Esophagus squamous epithelium (tissue), 5 donors: ENCODE results near the gene BOD1. TPM values are rescaled to one million over a fixed set of nuclear protein-coding genes. Genes with fewer than 3 reads are reported as not detected.

Experiments
- DNase-seq: peaks from one replicate; lab custom pipeline; 2025; lab: John Stamatoyannopoulos, UW
- H3K27ac ChIP-seq, 4 donors: fragments of 200-600 bp; sonication (generic); one replicate each; pipeline ENCODE4 v1.5.1; 2016 to 2019; ENCODE audit warnings: mild to moderate bottlenecking in 1 of 4
- H3K27me3 ChIP-seq, 4 donors: fragments of 200-600 bp; sonication (generic); 1 replicate in 3 of 4; 2 replicates in 1 of 4; pipeline versions ENCODE4 v1.5.1 to v1.6.0; 2017 to 2021; ENCODE audit warnings: antibody characterized with exemption in 1 of 4
- H3K36me3 ChIP-seq, 3 donors: fragments of 200-600 bp; sonication (generic); one replicate each; pipeline ENCODE4 v1.5.1; 2016 to 2019
- H3K4me1 ChIP-seq, 3 donors: fragments of 200-600 bp; sonication (generic); one replicate each; pipeline ENCODE4 v1.5.1; 2017 to 2019
- H3K4me3 ChIP-seq, 4 donors: fragments of 200-600 bp; sonication (generic); 1 replicate in 3 of 4; 2 replicates in 1 of 4; pipeline ENCODE4 v1.5.1; 2016 to 2019; ENCODE audit warnings: mild to moderate bottlenecking in 2 of 4, moderate library complexity in 1 of 4
- H3K9me3 ChIP-seq, 3 donors: fragments of 200-600 bp; sonication (generic); one replicate each; pipeline ENCODE4 v1.5.1; 2016 to 2019
- POLR2A ChIP-seq, 4 donors: fragments of 450-650 bp; IDR thresholded peaks; one replicate each; pipeline ENCODE4 v1.6.1; 2017; ENCODE audit warnings: antibody characterized with exemption in 4 of 4, mild to moderate bottlenecking in 4 of 4, moderate library complexity in 3 of 4
- WGBS, 2 donors: methylation state at CpG; one replicate each; pipeline ENCODE4 v1.1.5; 2018; 5-methylcytosine and 5-hydroxymethylcytosine counted together
- intact Hi-C: fragments of 100-400 bp; cut with DNase I; formaldehyde crosslinking; loops from one replicate; pipeline ENCODE4 v1.15.0; 2022
- total RNA-seq, 4 donors: library from RNA; depleted of rRNA; stranded (reverse); fragments of >200 nt; gene quantifications; one replicate each; pipeline ENCODE4 v1.1.0, GENCODE V29; 2016
- TF ChIP-seq, protein P1 (sequence below), 6 experiments: fragments of 450-650 bp in 4 of 6; fragments of 200-600 bp in 2 of 6; sonication (generic) in 2 of 6; IDR thresholded peaks; one replicate each; pipeline ENCODE4 v1.5.1; 2016 to 2019; ENCODE audit warnings: antibody characterized with exemption in 6 of 6, mild to moderate bottlenecking in 4 of 6, moderate library complexity in 4 of 6
- donor health status: DM: yes; HTN: yes; CAD: no.

Gene BOD1
- total RNA-seq, 4 donors from 2014 or later: 13.8 to 43.1 (median 20.2) TPM

DNA sequence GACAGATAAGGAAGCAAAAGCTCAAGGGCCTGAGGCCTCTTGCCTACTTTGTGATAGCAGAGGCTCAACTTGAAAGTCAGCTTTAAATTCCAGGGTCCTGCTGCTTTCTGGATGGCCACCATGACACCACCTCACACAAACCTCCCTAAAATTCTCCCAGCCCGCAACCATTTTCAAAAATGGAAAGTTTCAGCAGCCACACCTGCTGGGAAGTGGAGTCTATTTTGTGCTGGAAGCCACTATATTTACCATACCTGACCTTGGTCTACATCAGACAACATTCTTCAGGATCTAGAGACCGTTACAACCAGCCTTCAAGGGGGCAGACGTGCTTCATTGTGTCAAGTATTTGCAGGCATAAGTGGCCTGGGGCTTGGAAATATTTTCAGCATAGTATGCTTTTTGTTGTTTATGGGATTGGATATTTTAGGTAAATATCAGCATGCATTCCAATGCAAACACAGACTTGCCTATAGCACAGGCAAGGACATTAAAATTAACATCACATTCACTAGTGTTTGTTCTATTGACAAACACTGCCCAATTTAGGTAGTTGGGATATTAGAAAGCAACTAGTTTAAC lies 50.9 kb downstream of the BOD1 start:
- H3K4me3 ChIP-seq: no peak overlapping the region
- peaks cover 3 to 13% (median 11%) of the 10 kb centered on the region in 3 donors for H3K9me3 ChIP-seq
- TF ChIP-seq, protein P1, sequence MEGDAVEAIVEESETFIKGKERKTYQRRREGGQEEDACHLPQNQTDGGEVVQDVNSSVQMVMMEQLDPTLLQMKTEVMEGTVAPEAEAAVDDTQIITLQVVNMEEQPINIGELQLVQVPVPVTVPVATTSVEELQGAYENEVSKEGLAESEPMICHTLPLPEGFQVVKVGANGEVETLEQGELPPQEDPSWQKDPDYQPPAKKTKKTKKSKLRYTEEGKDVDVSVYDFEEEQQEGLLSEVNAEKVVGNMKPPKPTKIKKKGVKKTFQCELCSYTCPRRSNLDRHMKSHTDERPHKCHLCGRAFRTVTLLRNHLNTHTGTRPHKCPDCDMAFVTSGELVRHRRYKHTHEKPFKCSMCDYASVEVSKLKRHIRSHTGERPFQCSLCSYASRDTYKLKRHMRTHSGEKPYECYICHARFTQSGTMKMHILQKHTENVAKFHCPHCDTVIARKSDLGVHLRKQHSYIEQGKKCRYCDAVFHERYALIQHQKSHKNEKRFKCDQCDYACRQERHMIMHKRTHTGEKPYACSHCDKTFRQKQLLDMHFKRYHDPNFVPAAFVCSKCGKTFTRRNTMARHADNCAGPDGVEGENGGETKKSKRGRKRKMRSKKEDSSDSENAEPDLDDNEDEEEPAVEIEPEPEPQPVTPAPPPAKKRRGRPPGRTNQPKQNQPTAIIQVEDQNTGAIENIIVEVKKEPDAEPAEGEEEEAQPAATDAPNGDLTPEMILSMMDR (IDR thresholded peaks at IDR 0.05): no peak
- no peak for TF ChIP-seq POLR2A (IDR thresholded peaks at IDR 0.05)
- no peak overlapping the region for H3K27ac ChIP-seq
- H3K4me1 ChIP-seq: peaks cover 0 to 45% (median 0%) of the 10 kb centered on the region in 3 donors
- 70 to 76% methylated on average over 3 of the region's 3 CpGs for WGBS, 2 donors
- intact Hi-C loops: no loop called here
- no peak for DNase-seq
- H3K27me3 ChIP-seq: no peaks in the 10 kb centered on the region
- no peaks in the 10 kb centered on the region for H3K36me3 ChIP-seq

DNA sequence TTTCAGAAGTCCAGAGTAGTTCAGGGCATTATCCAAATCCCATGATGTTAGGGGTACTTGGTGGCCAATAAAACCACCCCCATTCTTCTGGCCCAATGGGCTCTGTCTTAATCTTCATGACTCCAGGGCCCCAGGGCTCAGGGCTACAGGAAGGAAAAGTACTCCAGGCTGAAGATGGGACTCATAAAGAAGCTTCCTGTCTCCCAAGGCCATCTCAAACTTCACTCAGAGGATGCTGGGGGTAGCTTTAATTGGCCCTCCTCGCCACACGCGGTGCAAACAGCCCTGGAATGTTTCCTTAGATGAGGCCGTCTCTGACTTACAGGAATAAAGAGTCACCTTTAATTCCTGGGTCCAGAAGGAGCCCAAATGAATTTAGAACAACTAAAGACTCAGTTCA lies 52.3 kb downstream of the BOD1 start:
- TF ChIP-seq, protein P1 (IDR thresholded peaks at IDR 0.05): no peak
- TF ChIP-seq POLR2A (IDR thresholded peaks at IDR 0.05): no peak
- peaks cover 3 to 15% (median 13%) of the 10 kb centered on the region in 3 donors for H3K9me3 ChIP-seq
- H3K27me3 ChIP-seq: no peaks in the 10 kb centered on the region
- no peak overlapping the region for H3K4me3 ChIP-seq
- 61 to 63% methylated on average over 3 of the region's 4 CpGs for WGBS, 2 donors
- H3K27ac ChIP-seq: no peak overlapping the region
- peaks cover 0 to 39% (median 0%) of the 10 kb centered on the region in 3 donors for H3K4me1 ChIP-seq
- intact Hi-C loops: no loop called here
- no peaks in the 10 kb centered on the region for H3K36me3 ChIP-seq
- no peak for DNase-seq

DNA sequence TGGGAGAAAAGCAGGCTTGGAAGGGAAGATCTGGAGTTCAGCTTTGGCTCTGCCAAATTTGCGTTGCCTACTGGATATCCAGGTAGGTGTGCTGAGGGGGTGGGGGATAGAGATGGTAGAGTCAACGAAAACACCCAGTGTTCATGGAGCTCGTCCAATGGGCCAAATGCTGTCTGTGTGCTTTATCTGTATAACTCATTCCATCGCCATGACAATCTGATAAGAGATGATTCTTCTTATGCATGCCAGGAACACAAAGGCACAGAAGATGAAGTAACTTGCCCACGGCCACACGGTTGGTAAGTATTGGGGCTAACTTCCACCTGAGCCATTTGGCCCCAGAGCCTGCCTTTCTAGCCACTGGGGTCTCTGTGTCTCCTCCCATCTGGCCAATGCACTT lies 53.2 kb downstream of the BOD1 start:
- no peaks in the 10 kb centered on the region for H3K36me3 ChIP-seq
- no peak for DNase-seq
- intact Hi-C loops: no loop called here
- whole genome bisulfite sequencing, 2 donors: 61 to 78% methylated on average over 6 of the region's 6 CpGs
- no peak overlapping the region for H3K4me3 ChIP-seq
- peaks cover 0 to 43% (median 0%) of the 10 kb centered on the region in 3 donors for H3K4me1 ChIP-seq
- no peak overlapping the region for H3K27ac ChIP-seq
- no peaks in the 10 kb centered on the region for H3K27me3 ChIP-seq
- TF ChIP-seq, protein P1 (IDR thresholded peaks at IDR 0.05): no peak
- no peak for TF ChIP-seq POLR2A (IDR thresholded peaks at IDR 0.05)
- peaks cover 0 to 9% (median 8%) of the 10 kb centered on the region in 3 donors for H3K9me3 ChIP-seq

DNA sequence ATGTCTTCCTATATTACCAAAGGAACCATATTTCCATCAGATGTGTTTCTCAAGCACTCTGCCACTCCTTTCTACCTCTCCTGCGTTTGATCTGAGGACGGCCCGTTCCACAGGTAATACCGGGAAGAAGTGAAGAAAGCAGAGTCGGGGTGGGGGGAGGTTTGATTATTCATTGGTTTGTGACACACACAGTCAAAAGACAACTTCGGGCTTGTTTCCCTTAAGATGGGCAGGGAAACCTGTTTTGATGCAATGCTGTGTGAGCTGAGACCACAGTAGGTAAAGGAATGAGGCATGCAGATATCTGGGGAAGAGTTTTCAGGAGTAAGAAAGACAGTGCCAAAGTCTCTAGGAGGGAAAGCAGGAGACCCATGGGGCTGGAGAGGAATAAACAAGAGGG lies 54.0 kb downstream of the BOD1 start:
- Histone ChIP-seq H3K27me3 (no peaks in the 10 kb centered on the region), H3K4me1 (peaks cover 0 to 39% (median 0%) of the 10 kb centered on the region in 3 donors), H3K36me3 (no peaks in the 10 kb centered on the region), H3K9me3 (peaks cover 0 to 8% (median 7%) of the 10 kb centered on the region in 3 donors), H3K4me3 (no peak overlapping the region), H3K27ac (no peak overlapping the region)
- intact Hi-C loops: no loop called here
- no peak for DNase-seq
- 65 to 69% methylated on average over 6 of the region's 6 CpGs for WGBS, 2 donors
- TF ChIP-seq POLR2A (IDR thresholded peaks at IDR 0.05): no peak
- TF ChIP-seq, protein P1 (IDR thresholded peaks at IDR 0.05): no peak
